ENCODE data around the gene RETREG1.

Gene RETREG1

DNA sequence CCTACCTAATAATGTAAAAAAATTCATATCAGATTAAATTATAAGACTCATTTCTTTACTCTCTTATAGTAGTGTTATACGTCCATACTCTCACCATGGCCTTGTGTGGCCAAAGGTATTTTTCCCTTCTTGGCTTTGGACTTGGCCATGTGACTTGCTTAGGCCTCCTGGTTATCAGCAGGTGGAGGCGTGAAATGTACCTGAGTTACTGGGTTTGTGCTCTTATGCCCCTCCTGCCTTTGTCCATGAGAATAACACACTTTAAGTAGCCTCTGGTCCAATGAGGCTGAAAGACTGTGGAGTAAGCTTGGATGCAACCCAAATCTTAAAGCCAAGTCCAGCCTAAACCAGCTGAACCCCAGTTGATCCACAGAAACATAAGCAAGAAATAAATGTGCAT lies 68.7 kb downstream of the RETREG1 start:
- H3K4me3 ChIP-seq (replicated peaks; ENCODE audit: insufficient read depth, low read length) = no peak overlapping the region
- no peak for DNase-seq (ENCODE audit: low read depth in 1 of 2, low spot score in 1 of 2)
- no peak overlapping the region for H3K27ac ChIP-seq (replicated peaks)
- H3K27me3 ChIP-seq (ENCODE audit: insufficient read depth, poor library complexity, severe bottlenecking) = no peaks in the 10 kb centered on the region
- TF ChIP-seq, protein P1, sequence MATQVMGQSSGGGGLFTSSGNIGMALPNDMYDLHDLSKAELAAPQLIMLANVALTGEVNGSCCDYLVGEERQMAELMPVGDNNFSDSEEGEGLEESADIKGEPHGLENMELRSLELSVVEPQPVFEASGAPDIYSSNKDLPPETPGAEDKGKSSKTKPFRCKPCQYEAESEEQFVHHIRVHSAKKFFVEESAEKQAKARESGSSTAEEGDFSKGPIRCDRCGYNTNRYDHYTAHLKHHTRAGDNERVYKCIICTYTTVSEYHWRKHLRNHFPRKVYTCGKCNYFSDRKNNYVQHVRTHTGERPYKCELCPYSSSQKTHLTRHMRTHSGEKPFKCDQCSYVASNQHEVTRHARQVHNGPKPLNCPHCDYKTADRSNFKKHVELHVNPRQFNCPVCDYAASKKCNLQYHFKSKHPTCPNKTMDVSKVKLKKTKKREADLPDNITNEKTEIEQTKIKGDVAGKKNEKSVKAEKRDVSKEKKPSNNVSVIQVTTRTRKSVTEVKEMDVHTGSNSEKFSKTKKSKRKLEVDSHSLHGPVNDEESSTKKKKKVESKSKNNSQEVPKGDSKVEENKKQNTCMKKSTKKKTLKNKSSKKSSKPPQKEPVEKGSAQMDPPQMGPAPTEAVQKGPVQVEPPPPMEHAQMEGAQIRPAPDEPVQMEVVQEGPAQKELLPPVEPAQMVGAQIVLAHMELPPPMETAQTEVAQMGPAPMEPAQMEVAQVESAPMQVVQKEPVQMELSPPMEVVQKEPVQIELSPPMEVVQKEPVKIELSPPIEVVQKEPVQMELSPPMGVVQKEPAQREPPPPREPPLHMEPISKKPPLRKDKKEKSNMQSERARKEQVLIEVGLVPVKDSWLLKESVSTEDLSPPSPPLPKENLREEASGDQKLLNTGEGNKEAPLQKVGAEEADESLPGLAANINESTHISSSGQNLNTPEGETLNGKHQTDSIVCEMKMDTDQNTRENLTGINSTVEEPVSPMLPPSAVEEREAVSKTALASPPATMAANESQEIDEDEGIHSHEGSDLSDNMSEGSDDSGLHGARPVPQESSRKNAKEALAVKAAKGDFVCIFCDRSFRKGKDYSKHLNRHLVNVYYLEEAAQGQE (IDR thresholded peaks at IDR 0.05; ENCODE audit: insufficient replicate concordance, low read depth) = no peak
- TF ChIP-seq POLR2AphosphoS5 (IDR thresholded peaks at IDR 0.05; ENCODE audit: low read depth) (no peak), SPI1 (IDR thresholded peaks at IDR 0.05; ENCODE audit: borderline replicate concordance, low read depth) (no peak), GABPA (IDR thresholded peaks at IDR 0.05; ENCODE audit: low read depth) (no peak)
- TF ChIP-seq, protein P2, sequence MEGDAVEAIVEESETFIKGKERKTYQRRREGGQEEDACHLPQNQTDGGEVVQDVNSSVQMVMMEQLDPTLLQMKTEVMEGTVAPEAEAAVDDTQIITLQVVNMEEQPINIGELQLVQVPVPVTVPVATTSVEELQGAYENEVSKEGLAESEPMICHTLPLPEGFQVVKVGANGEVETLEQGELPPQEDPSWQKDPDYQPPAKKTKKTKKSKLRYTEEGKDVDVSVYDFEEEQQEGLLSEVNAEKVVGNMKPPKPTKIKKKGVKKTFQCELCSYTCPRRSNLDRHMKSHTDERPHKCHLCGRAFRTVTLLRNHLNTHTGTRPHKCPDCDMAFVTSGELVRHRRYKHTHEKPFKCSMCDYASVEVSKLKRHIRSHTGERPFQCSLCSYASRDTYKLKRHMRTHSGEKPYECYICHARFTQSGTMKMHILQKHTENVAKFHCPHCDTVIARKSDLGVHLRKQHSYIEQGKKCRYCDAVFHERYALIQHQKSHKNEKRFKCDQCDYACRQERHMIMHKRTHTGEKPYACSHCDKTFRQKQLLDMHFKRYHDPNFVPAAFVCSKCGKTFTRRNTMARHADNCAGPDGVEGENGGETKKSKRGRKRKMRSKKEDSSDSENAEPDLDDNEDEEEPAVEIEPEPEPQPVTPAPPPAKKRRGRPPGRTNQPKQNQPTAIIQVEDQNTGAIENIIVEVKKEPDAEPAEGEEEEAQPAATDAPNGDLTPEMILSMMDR (IDR thresholded peaks at IDR 0.05; ENCODE audit: insufficient read depth, low read length) = no peak

DNA sequence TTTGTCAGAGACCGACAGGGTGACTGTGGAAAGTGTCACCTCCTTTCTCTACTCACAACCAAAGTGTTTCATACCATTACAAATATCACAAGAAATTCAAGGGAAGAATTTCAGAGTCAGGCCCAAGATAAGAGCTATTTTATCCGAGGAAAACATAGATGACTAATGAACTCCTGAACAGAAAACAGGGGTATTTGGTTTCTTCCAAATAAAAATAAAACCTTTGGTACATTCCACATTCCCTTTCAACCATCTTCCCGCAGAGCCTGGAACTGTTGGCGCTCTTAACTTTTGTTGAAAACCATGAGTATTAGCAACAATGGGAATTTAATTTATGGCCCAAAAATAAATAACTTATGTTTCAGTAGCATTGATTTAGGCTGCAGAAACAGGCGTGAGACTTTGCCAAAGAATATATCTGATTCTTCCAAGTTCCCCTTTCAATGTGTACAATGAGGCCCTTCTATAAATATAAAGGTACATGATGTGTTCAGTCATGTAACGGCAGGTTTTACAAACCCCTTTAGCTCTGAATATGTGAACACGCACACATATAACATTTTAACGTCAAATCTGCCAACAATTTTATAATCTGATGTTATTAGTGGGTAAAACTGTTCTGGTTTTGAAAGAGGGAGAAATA lies 69.5 kb downstream of the RETREG1 start:
- no peak overlapping the region for H3K4me3 ChIP-seq (replicated peaks; ENCODE audit: insufficient read depth, low read length)
- TF ChIP-seq POLR2AphosphoS5 (IDR thresholded peaks at IDR 0.05; ENCODE audit: low read depth) (no peak), GABPA (IDR thresholded peaks at IDR 0.05; ENCODE audit: low read depth) (no peak), SPI1 (IDR thresholded peaks at IDR 0.05; ENCODE audit: borderline replicate concordance, low read depth) (no peak)
- TF ChIP-seq, protein P1 (IDR thresholded peaks at IDR 0.05; ENCODE audit: insufficient replicate concordance, low read depth) = no peak
- TF ChIP-seq, protein P2 (IDR thresholded peaks at IDR 0.05; ENCODE audit: insufficient read depth, low read length) = no peak
- DNase-seq (ENCODE audit: low read depth in 1 of 2, low spot score in 1 of 2) = no peak

DNA sequence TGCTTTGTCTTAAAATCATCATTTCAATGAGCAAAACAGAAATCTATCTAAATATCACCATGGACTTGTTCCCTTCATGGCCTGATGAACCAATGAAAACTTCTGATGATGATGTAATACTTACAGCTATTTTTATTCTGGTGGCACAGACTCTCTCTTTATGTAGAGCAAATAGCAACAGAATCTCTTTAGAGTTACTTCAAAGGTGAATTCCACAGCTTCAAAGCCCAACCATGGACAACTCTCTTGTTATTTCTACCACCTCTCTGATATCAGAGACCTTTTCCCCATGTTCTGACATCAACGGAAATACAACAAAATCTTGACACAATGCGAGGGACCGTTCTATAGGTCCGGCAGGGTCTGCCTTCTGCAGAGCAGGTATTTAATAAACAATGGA lies 70.1 kb downstream of the RETREG1 start:
- Histone ChIP-seq H3K27me3 (ENCODE audit: insufficient read depth, poor library complexity, severe bottlenecking) (peaks cover under 1% of the 10 kb centered on the region), H3K27ac (replicated peaks) (no peak overlapping the region), H3K4me3 (replicated peaks; ENCODE audit: insufficient read depth, low read length) (no peak overlapping the region)
- no peak for DNase-seq (ENCODE audit: low read depth in 1 of 2, low spot score in 1 of 2)
- TF ChIP-seq GABPA (IDR thresholded peaks at IDR 0.05; ENCODE audit: low read depth) (no peak), SPI1 (IDR thresholded peaks at IDR 0.05; ENCODE audit: borderline replicate concordance, low read depth) (no peak), POLR2AphosphoS5 (IDR thresholded peaks at IDR 0.05; ENCODE audit: low read depth) (no peak)
- TF ChIP-seq, protein P1 (IDR thresholded peaks at IDR 0.05; ENCODE audit: insufficient replicate concordance, low read depth) = no peak
- TF ChIP-seq, protein P2 (IDR thresholded peaks at IDR 0.05; ENCODE audit: insufficient read depth, low read length) = no peak

More for the DNA sequence above, 69.5 kb downstream of the RETREG1 start:
- H3K27ac ChIP-seq (replicated peaks) = no peak overlapping the region
- H3K27me3 ChIP-seq (ENCODE audit: insufficient read depth, poor library complexity, severe bottlenecking) = no peaks in the 10 kb centered on the region

All from HL-60 (cell line).